Panc1 (cell line): ENCODE measurements around the gene TBX1.

Experiments
- CTCF ChIP-seq: fragments of 450-650 bp; IDR thresholded peaks from 2 replicates; pipeline ENCODE4 v1.5.1; 2017; ENCODE audit warnings: mild to moderate bottlenecking
- POLR2AphosphoS5 ChIP-seq: IDR thresholded peaks from 2 replicates; pipeline ENCODE4 v1.6.1; 2012; ENCODE audit warnings: mild to moderate bottlenecking, low read depth, low read length, moderate library complexity
- SIN3A ChIP-seq: IDR thresholded peaks from 2 replicates; pipeline ENCODE4 v1.6.1; 2012; ENCODE audit warnings: low read depth, mild to moderate bottlenecking, low read length, moderate library complexity, borderline replicate concordance; ENCODE audit not compliant: insufficient read depth
- TCF7L2 ChIP-seq: IDR thresholded peaks from 2 replicates; pipeline ENCODE4 v1.6.1; 2011; ENCODE audit warnings: mild to moderate bottlenecking, low read depth, low read length, inconsistent platforms
- TF ChIP-seq, protein P1 (sequence below), 2 experiments: IDR thresholded peaks; 2 replicates each; pipeline ENCODE4 v1.6.1; 2011 to 2012; ENCODE audit warnings: low read depth in 2 of 2, control low read depth in 1 of 2, low read length in 1 of 2, mild to moderate bottlenecking in 1 of 2, moderate library complexity in 1 of 2; ENCODE audit not compliant: insufficient read depth in 1 of 2

DNA sequence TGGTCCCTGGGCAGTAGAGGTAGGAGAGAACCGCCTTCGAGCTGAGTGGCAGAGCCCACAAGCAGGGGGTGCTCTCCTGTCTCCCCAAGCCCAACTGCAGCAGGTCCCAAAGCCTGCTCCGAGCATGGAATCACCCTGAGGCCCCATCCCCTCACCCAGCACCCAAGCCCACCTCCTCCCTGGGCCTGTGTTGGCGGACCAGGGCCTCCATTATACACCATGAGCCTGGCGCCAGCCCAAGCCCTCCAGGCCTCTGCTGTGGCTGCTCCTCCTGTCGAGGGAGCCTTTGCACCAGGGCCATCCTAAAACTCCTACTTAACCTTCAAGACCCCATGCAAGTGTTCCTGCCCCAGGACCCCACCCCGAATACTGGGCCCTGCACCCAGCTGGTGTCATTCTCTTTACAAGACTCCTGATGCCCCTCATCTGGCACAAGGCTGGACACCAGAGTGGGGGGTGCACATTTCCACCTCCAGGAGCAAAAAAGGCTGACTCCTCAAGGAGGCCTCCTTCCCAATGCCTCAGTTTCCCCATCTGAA is 20.6 kb upstream of the TBX1 start:
- TF ChIP-seq CTCF (no peak), POLR2AphosphoS5 (no peak), SIN3A (no peak), TCF7L2 (no peak)
- TF ChIP-seq, protein P1, sequence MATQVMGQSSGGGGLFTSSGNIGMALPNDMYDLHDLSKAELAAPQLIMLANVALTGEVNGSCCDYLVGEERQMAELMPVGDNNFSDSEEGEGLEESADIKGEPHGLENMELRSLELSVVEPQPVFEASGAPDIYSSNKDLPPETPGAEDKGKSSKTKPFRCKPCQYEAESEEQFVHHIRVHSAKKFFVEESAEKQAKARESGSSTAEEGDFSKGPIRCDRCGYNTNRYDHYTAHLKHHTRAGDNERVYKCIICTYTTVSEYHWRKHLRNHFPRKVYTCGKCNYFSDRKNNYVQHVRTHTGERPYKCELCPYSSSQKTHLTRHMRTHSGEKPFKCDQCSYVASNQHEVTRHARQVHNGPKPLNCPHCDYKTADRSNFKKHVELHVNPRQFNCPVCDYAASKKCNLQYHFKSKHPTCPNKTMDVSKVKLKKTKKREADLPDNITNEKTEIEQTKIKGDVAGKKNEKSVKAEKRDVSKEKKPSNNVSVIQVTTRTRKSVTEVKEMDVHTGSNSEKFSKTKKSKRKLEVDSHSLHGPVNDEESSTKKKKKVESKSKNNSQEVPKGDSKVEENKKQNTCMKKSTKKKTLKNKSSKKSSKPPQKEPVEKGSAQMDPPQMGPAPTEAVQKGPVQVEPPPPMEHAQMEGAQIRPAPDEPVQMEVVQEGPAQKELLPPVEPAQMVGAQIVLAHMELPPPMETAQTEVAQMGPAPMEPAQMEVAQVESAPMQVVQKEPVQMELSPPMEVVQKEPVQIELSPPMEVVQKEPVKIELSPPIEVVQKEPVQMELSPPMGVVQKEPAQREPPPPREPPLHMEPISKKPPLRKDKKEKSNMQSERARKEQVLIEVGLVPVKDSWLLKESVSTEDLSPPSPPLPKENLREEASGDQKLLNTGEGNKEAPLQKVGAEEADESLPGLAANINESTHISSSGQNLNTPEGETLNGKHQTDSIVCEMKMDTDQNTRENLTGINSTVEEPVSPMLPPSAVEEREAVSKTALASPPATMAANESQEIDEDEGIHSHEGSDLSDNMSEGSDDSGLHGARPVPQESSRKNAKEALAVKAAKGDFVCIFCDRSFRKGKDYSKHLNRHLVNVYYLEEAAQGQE (IDR thresholded peaks at IDR 0.05; ENCODE audit: insufficient read depth in 1 of 2, low read depth in 2 of 2, low read length in 1 of 2): no peak
